GM12873 (cell line): ENCODE measurements around the gene RAB11FIP4.

Experiments used
- TF ChIP-seq, protein P1 (sequence below): IDR thresholded peaks from 2 replicates; pipeline ENCODE4 v1.5.1; 2012; ENCODE audit warnings: low read depth, mild to moderate bottlenecking, moderate library complexity, low read length, control low read depth; ENCODE audit not compliant: insufficient read depth; ENCODE audit errors: missing control alignments

RAB11FIP4 gene

DNA sequence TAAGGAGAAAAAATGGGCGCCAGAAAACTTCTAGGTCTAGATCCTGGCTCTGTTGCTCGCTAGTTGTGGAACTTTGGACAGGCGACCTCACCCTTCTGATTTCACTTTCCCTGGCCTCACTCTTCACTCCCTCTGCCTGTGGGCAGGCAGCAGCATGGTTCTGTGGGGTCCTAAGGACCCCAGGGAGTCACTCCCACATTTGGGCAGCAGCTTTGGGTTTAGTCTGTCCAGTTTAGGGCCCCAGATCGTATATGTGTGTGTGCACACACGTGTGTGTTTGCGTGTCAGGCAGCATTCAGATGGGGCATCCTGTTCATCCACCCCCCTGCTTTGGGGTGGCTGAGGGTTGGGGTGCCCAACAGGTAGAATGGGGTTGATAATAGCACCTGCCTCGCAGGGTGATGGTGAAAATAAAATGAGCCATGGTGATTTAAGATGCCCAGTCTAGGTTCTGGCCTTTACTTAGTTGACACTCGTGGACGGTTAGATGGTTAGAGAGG, 102.2 kb downstream of the RAB11FIP4 start:
- TF ChIP-seq, protein P1, sequence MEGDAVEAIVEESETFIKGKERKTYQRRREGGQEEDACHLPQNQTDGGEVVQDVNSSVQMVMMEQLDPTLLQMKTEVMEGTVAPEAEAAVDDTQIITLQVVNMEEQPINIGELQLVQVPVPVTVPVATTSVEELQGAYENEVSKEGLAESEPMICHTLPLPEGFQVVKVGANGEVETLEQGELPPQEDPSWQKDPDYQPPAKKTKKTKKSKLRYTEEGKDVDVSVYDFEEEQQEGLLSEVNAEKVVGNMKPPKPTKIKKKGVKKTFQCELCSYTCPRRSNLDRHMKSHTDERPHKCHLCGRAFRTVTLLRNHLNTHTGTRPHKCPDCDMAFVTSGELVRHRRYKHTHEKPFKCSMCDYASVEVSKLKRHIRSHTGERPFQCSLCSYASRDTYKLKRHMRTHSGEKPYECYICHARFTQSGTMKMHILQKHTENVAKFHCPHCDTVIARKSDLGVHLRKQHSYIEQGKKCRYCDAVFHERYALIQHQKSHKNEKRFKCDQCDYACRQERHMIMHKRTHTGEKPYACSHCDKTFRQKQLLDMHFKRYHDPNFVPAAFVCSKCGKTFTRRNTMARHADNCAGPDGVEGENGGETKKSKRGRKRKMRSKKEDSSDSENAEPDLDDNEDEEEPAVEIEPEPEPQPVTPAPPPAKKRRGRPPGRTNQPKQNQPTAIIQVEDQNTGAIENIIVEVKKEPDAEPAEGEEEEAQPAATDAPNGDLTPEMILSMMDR: no peak

DNA sequence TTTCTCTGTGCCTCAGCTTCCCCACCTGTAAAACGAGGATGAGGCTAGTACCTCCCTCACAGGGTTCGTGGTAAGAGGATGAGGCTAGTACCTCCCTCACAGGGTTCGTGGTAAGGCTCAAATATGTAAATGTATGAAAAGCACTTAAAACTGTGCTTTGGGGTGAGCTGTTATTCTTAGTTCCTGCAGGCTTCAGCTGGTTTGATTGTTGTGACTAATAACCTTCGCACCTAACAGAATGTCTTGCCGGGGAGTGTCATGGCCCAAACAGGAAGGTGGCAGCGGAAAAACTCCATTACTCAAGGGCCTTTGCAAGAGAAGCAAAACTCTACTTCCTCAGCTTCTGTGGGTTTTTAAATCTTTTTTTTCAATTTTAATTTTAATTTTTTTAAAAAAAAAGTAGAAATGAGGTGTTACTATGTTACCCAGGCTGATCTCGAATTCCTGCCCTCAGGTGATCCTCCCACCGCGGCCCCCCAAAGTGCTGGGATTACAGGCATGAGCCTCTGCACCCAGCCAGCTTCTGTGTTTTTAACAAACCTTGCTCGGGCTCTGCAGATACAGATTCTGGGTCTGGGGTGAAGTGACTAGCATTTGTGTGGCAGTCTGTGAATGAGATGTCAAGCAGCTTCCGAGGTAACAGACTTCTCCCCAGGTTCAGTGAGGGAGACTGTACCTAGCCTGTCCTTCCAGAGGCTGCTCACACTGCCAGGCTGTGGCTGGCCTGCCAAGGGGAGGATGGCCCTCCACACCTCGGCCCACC, 103.0 kb downstream of the RAB11FIP4 start:
- TF ChIP-seq, protein P1: no peak

DNA sequence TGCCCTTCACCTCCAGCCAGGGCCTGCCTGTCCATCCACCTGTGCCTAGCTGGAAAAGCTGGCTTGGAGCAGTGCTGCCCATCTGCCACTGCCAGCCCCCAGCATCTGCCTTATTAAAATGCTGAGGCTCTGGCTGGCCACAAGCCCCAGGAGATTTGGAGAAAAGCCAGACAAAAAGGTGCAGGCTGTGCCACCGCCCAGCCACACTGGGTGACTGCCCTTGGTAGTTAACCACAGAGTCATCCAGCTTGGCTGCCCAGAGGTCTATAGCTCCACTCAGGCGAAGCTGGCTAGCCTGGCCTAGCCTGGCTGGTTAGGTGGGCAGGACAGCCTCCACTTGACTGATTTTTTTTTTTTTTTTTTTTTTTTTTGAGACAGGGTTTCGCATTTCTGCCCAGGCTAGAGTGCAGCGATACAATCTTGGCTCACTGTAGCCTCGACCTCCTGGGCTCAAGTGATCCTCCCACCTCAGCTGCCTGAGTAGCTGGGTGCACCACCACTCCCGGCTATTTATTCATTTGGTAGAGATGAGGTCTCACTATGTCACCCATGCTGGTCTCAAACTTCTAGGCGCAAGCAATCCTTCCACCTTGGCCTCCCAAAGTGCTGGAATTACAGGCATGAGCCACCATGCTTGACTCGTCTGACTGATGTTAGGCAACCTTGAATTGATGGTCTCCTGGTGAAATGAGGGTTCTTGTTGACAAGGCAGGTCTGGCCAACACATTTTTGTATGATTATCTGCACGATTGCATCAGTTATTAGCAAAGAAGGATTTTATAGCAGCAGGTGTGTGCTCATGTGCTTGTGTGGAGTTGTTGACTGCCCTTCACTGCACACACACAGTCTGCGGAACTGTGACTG, 103.8 kb downstream of the RAB11FIP4 start:
- TF ChIP-seq, protein P1: no peak

DNA sequence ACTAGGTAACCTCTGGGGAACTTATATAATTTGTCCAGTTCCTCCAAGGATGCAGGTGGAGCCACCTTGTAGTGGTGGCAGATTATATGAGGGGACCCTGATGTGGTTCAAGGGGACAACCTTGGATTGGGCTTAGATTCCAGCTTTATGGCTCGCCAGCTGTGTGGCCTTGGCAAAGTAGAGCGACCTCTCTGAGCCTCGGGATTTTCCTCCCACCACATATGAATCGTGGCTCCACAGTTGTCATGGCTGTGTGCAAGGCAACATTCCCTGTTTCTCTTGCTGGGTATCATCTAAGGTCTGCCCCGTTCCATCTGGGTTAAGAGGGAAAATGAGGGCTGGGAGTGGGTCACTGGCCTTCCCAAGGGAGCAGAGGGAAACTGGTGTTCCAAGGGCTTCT, 104.6 kb downstream of the RAB11FIP4 start:
- TF ChIP-seq, protein P1: no peak

DNA sequence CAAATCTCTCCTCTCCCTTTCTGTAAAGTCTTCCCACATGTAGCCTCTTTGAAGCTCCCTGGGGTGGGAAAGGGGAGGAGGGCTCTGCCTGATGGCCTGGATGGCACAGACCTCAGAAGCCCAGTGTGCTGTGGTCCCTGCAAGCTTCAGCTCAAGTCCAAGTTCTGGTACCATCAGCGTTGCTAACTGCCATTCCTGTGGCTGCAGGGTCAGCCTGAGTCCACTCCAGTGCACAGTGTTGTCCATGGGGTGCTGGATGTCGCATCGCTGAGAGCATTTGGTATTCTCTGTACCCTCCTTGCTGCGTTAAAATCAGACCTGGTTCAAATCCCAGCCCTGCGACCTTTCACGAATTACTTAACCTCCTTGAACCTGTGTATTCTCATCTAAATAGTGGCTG, 105.1 kb downstream of the RAB11FIP4 start:
- TF ChIP-seq, protein P1: no peak

DNA sequence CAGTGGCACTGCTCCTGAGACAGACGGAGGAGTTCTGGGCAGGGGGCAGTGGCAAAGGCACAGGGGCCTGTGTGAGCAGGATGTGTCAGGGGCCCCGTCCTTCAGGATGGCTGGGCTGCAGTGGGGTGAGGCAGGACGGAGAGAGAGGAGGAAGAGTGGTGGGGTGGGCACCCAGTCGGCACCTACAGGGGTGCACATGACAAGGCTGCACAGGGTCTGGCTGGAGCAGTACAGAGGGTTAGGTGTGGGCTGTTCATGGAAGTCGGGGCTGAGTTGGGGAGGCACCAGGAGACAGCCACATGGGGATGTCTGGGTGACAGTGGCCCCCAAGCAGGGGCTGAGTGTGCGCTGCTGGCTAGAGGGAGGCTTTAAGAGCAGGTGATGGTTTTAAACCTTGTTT, 106.0 kb downstream of the RAB11FIP4 start:
- TF ChIP-seq, protein P1: no peak
